SK-N-SH (cell line): ENCODE measurements around the gene ABCA3. TPM values are rescaled to one million over a fixed set of nuclear protein-coding genes. Genes with fewer than 3 reads are reported as not detected.
A peak's percentile ranks its signal among the peaks of the same experiment; 100 is the strongest.

Experiments
- CTCF ChIA-PET: fragments of 300-600, 350-600 bp; formaldehyde crosslinking; extraction: SDS; loops from one replicate; lab custom pipeline; 2021; lab: Yijun Ruan, JAX
- POLR2A ChIA-PET: fragments of 350-600 bp; sonication (Branson Sonifier 250); formaldehyde crosslinking; extraction: SDS; loops from one replicate; lab custom pipeline; 2020; ENCODE audit warnings: antibody characterized with exemption, inconsistent platforms; lab: Yijun Ruan, JAX
- DNase-seq: peaks from one replicate; pipeline ENCODE4 v3.0.0; 2012
- H2AFZ ChIP-seq: fragments of 200-600 bp; sonication (generic); 2 replicates; pipeline ENCODE4 v1.8.1; 2016; ENCODE audit warnings: antibody characterized with exemption, mild to moderate bottlenecking, low read depth
- H3F3A ChIP-seq: fragments of 200-600 bp; sonication (generic); replicated peaks from 2 replicates; pipeline ENCODE3; 2016; ENCODE audit warnings: antibody characterized with exemption, mild to moderate bottlenecking; ENCODE audit not compliant: insufficient read depth
- H3K27ac ChIP-seq, 2 experiments: fragments of 200-500 bp in 1 of 2; fragments of 200-600 bp in 1 of 2; sonication (Bioruptor generic) in 1 of 2; sonication (generic), shearing (Covaris generic) in 1 of 2; 2 replicates each; pipeline versions ENCODE4 v1.5.1 to v1.6.1; 2014 to 2016; ENCODE audit warnings: low read depth in 2 of 2, inconsistent platforms in 1 of 2, low read length in 1 of 2, mild to moderate bottlenecking in 1 of 2, mixed read lengths in 1 of 2
- H3K27me3 ChIP-seq: fragments of 200-600 bp; sonication (generic), shearing (Covaris generic); 2 replicates; pipeline ENCODE4 v1.6.1; 2016; ENCODE audit warnings: mixed run types; ENCODE audit not compliant: insufficient read depth
- H3K36me3 ChIP-seq, 2 experiments: fragments of 200-500 bp in 1 of 2; fragments of 200-600 bp in 1 of 2; sonication (Bioruptor generic) in 1 of 2; sonication (generic) in 1 of 2; replicated peaks in 1 of 2; 2 replicates each; pipeline versions ENCODE3 to v1.5.1; 2014 to 2016; ENCODE audit warnings: low read length in 1 of 2, mild to moderate bottlenecking in 1 of 2; ENCODE audit not compliant: insufficient read depth in 2 of 2, control insufficient read depth in 1 of 2
- H3K4me1 ChIP-seq, 2 experiments: fragments of 200-500 bp in 1 of 2; fragments of 200-600 bp in 1 of 2; sonication (Bioruptor generic) in 1 of 2; sonication (generic), shearing (Covaris generic) in 1 of 2; 2 replicates each; pipeline versions ENCODE4 v1.5.1 to v1.6.1; 2014 to 2016; ENCODE audit warnings: low read depth in 1 of 2, low read length in 1 of 2, mixed run types in 1 of 2; ENCODE audit not compliant: insufficient read depth in 2 of 2, control insufficient read depth in 1 of 2
- H3K4me2 ChIP-seq: fragments of 200-600 bp; sonication (generic), shearing (Covaris generic); 2 replicates; pipeline ENCODE4 v1.6.1; 2017; ENCODE audit warnings: mixed run types
- H3K4me3 ChIP-seq, 2 experiments: fragments of 200-500 bp in 1 of 2; fragments of 200-600 bp in 1 of 2; sonication (Bioruptor generic) in 1 of 2; sonication (generic), shearing (Covaris generic) in 1 of 2; 2 replicates each; pipeline versions ENCODE4 v1.5.1 to v1.8.1; 2014 to 2016; ENCODE audit warnings: low read depth in 2 of 2, inconsistent platforms in 1 of 2, low read length in 1 of 2, mild to moderate bottlenecking in 1 of 2, mixed read lengths in 1 of 2, moderate library complexity in 1 of 2
- H3K79me2 ChIP-seq: fragments of 200-600 bp; sonication (generic); 2 replicates; pipeline ENCODE4 v1.8.1; 2017; ENCODE audit warnings: mild to moderate bottlenecking; ENCODE audit not compliant: insufficient read depth
- H3K9ac ChIP-seq: fragments of 200-600 bp; sonication (generic); 2 replicates; pipeline ENCODE4 v1.6.1; 2017; ENCODE audit warnings: mixed run types
- H3K9me2 ChIP-seq: fragments of 200-600 bp; sonication (generic); 2 replicates; pipeline ENCODE4 v1.6.1; 2017; ENCODE audit warnings: mixed run types
- H3K9me3 ChIP-seq: fragments of 200-600 bp; sonication (generic); 2 replicates; pipeline ENCODE4 v1.6.1; 2017; ENCODE audit warnings: mixed run types, mild to moderate bottlenecking, moderate library complexity
- H4K20me1 ChIP-seq: fragments of 200-600 bp; sonication (generic); 2 replicates; pipeline ENCODE4 v1.6.1; 2017; ENCODE audit warnings: mild to moderate bottlenecking, mixed run types; ENCODE audit not compliant: insufficient read depth
- CHD2 ChIP-seq: fragments of 150-350 bp; IDR thresholded peaks from 2 replicates; pipeline ENCODE4 v1.6.1; 2018; ENCODE audit warnings: low read length; ENCODE audit not compliant: partially characterized antibody
- ELF1 ChIP-seq: IDR thresholded peaks from 2 replicates; pipeline ENCODE4 v1.4.0; 2012
- EP300 ChIP-seq, 2 experiments: IDR thresholded peaks; 2 replicates each; pipeline versions ENCODE4 v1.4.0 to v1.6.1; 2012; ENCODE audit warnings: borderline replicate concordance in 1 of 2, low read depth in 1 of 2, low read length in 1 of 2
- FOSL2 ChIP-seq: IDR thresholded peaks from 2 replicates; pipeline ENCODE4 v1.4.0; 2012; ENCODE audit warnings: low read depth, mild to moderate bottlenecking, moderate library complexity, borderline replicate concordance
- FOXJ3 ChIP-seq: sonication (generic); formaldehyde crosslinking; IDR thresholded peaks from 2 replicates; pipeline ENCODE4 v1.5.1; 2020; ENCODE audit warnings: mild to moderate bottlenecking, missing genetic modification reagents
- FOXM1 ChIP-seq: IDR thresholded peaks from 2 replicates; pipeline ENCODE4 v1.4.0; 2012; ENCODE audit warnings: low read depth, mild to moderate bottlenecking
- GABPA ChIP-seq: IDR thresholded peaks from 2 replicates; pipeline ENCODE4 v1.4.0; 2012; ENCODE audit warnings: low read depth, mild to moderate bottlenecking
- GATA2 ChIP-seq: sonication (generic); formaldehyde crosslinking; IDR thresholded peaks from 2 replicates; pipeline ENCODE4 v1.5.0; 2020; ENCODE audit warnings: mild to moderate bottlenecking, missing genetic modification reagents
- IRF3 ChIP-seq: fragments of 150-350 bp; IDR thresholded peaks from 2 replicates; pipeline ENCODE4 v1.6.1; 2016; ENCODE audit warnings: mild to moderate bottlenecking, low read depth, low read length
- JUND ChIP-seq: IDR thresholded peaks from 2 replicates; pipeline ENCODE4 v1.4.0; 2012
- MAX ChIP-seq: IDR thresholded peaks from 2 replicates; pipeline ENCODE4 v1.4.0; 2012; ENCODE audit warnings: low read depth
- MEF2A ChIP-seq: IDR thresholded peaks from 2 replicates; pipeline ENCODE4 v1.4.0; 2012; ENCODE audit warnings: low read depth, borderline replicate concordance
- MXI1 ChIP-seq: IDR thresholded peaks from 2 replicates; pipeline ENCODE4 v1.6.1; 2012; ENCODE audit warnings: mild to moderate bottlenecking, low read depth, low read length, improper control_type of control experiment
- NFIC ChIP-seq: IDR thresholded peaks from 2 replicates; pipeline ENCODE4 v1.4.0; 2012; ENCODE audit warnings: borderline replicate concordance
- NRF1 ChIP-seq: IDR thresholded peaks from 2 replicates; pipeline ENCODE4 v1.6.1; 2012; ENCODE audit warnings: low read depth, mild to moderate bottlenecking, low read length
- POLR2AphosphoS5 ChIP-seq: IDR thresholded peaks from 2 replicates; pipeline ENCODE4 v1.6.1; 2012; ENCODE audit warnings: low read depth, low read length
- RAD21 ChIP-seq: IDR thresholded peaks from 2 replicates; pipeline ENCODE4 v1.6.1; 2012; ENCODE audit warnings: mild to moderate bottlenecking, low read length
- RFX5 ChIP-seq: IDR thresholded peaks from 2 replicates; pipeline ENCODE4 v1.6.1; 2012; ENCODE audit warnings: mild to moderate bottlenecking, improper control_type of control experiment, low read length
- SMC3 ChIP-seq: IDR thresholded peaks from 2 replicates; pipeline ENCODE4 v1.6.1; 2012; ENCODE audit warnings: low read depth, low read length, improper control_type of control experiment
- TAF1 ChIP-seq: IDR thresholded peaks from 2 replicates; pipeline ENCODE4 v1.6.1; 2012; ENCODE audit warnings: low read depth, mild to moderate bottlenecking, low read length, moderate library complexity, borderline replicate concordance
- TCF12 ChIP-seq: IDR thresholded peaks from 2 replicates; pipeline ENCODE4 v1.4.0; 2012
- TEAD4 ChIP-seq: IDR thresholded peaks from 2 replicates; pipeline ENCODE4 v1.4.0; 2012; ENCODE audit warnings: mild to moderate bottlenecking, borderline replicate concordance; ENCODE audit not compliant: insufficient read depth
- USF1 ChIP-seq: IDR thresholded peaks from 2 replicates; pipeline ENCODE4 v1.4.0; 2012; ENCODE audit warnings: low read depth, borderline replicate concordance
- YY1 ChIP-seq: IDR thresholded peaks from 2 replicates; pipeline ENCODE4 v1.4.0; 2012; ENCODE audit warnings: low read depth, mild to moderate bottlenecking
- ZBTB33 ChIP-seq: IDR thresholded peaks from 2 replicates; pipeline ENCODE4 v1.4.0; 2012; ENCODE audit warnings: low read depth, borderline replicate concordance
- WGBS: methylation state at CpG from one replicate; pipeline ENCODE4 v1.1.6; 2017; ENCODE audit warnings: low lambda C conversion rate; 5-methylcytosine and 5-hydroxymethylcytosine counted together
- polyA plus RNA-seq, 3 experiments: library from polyadenylated mRNA; depleted of rRNA; stranded (reverse); fragments of >200 nt; gene quantifications; 2 replicates each; pipeline ENCODE4 v1.2.3, GENCODE V29; 2012
- TF ChIP-seq, protein P1 (sequence below): IDR thresholded peaks from 2 replicates; pipeline ENCODE4 v1.6.1; 2012; ENCODE audit warnings: mild to moderate bottlenecking, low read depth, low read length, moderate library complexity
- TF ChIP-seq, protein P2 (sequence below): fragments of 150-350 bp; IDR thresholded peaks from 2 replicates; pipeline ENCODE4 v1.6.1; 2017; ENCODE audit warnings: antibody characterized with exemption, low read length, low read depth, borderline replicate concordance

ABCA3 gene
- polyA plus RNA-seq, 1 of the 3 experiments (the other 2 are of a cell fraction), result 9.9 TPM

DNA sequence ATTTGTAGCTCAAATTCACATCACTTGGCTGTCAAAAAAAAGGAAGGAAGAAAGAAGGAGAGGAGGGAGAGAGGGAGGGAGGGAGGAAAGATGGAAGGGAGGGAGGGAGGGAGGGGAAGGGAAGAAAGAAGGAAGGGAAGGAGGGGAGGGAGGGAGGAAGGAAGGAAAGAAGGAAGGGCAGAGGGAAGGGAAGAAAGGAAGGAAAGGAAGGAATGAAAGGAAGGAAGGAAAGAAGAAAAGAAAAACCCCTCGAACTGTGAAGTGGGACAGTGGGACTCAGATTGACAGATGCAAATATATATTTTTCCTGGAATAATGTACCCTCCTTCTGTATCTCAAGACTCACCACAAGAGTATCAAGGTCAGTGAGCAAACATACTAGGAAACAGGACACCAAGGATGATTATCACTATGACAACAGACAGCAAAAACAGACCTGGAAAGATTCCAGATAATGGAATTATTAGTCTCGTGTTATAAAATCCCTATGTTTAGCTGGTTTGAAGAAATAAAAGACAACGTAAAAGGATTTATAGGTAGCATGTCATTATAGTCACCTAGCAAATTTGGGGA lies 24.2 kb upstream of the ABCA3 start:
- POLR2A ChIA-PET, result no interaction called here
- no peaks in the 10 kb centered on the region for H3K9me3 ChIP-seq
- H3F3A ChIP-seq, result peaks cover 13% of the 10 kb centered on the region
- no peaks in the 10 kb centered on the region for H3K9me2 ChIP-seq
- H2AFZ ChIP-seq, result no peak overlapping the region
- WGBS, result 3% methylated on average over 3 of the region's 3 CpGs
- no peak overlapping the region for H3K4me3 ChIP-seq
- H3K4me1 ChIP-seq, result peaks cover 14 to 30% of the 10 kb centered on the region in 2 experiments; a peak in 3 of 4 replicates
- CTCF ChIA-PET, result interaction anchor here (0.7 to 2.7 kb wide), 7 partner anchors 8 to 58 kb away, joined by 3 to 9 read pairs (median 3); partner anchors contain the start of gene ABCA3
- H3K36me3 ChIP-seq, result no peaks in the 10 kb centered on the region
- H4K20me1 ChIP-seq, result no peaks in the 10 kb centered on the region
- no peaks in the 10 kb centered on the region for H3K79me2 ChIP-seq
- H3K27ac ChIP-seq, result peak overlapping the region; percentile 50 to 94; a peak in 3 of 4 replicates
- peak overlapping the region; percentile 32; the same call in 1 of the 2 replicates for H3K4me2 ChIP-seq
- H3K9ac ChIP-seq, result no peak overlapping the region
- peak; percentile 63 for DNase-seq
- no peaks in the 10 kb centered on the region for H3K27me3 ChIP-seq
- TF ChIP-seq FOSL2, result no peak
- no peak for TF ChIP-seq USF1
- peak; percentile 49; the same call in 1 of the 2 replicates for TF ChIP-seq MXI1
- TF ChIP-seq MAX, result no peak
- no peak for TF ChIP-seq SMC3
- no peak for TF ChIP-seq TEAD4
- TF ChIP-seq, protein P1, sequence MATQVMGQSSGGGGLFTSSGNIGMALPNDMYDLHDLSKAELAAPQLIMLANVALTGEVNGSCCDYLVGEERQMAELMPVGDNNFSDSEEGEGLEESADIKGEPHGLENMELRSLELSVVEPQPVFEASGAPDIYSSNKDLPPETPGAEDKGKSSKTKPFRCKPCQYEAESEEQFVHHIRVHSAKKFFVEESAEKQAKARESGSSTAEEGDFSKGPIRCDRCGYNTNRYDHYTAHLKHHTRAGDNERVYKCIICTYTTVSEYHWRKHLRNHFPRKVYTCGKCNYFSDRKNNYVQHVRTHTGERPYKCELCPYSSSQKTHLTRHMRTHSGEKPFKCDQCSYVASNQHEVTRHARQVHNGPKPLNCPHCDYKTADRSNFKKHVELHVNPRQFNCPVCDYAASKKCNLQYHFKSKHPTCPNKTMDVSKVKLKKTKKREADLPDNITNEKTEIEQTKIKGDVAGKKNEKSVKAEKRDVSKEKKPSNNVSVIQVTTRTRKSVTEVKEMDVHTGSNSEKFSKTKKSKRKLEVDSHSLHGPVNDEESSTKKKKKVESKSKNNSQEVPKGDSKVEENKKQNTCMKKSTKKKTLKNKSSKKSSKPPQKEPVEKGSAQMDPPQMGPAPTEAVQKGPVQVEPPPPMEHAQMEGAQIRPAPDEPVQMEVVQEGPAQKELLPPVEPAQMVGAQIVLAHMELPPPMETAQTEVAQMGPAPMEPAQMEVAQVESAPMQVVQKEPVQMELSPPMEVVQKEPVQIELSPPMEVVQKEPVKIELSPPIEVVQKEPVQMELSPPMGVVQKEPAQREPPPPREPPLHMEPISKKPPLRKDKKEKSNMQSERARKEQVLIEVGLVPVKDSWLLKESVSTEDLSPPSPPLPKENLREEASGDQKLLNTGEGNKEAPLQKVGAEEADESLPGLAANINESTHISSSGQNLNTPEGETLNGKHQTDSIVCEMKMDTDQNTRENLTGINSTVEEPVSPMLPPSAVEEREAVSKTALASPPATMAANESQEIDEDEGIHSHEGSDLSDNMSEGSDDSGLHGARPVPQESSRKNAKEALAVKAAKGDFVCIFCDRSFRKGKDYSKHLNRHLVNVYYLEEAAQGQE, result no peak
- TF ChIP-seq FOXM1, result no peak
- peak; percentile 80 for TF ChIP-seq GATA2 (CRISPR knock-in tag)
- TF ChIP-seq YY1, result no peak
- no peak for TF ChIP-seq RFX5
- TF ChIP-seq ZBTB33, result no peak
- TF ChIP-seq NRF1, result no peak
- TF ChIP-seq GABPA, result no peak
- no peak for TF ChIP-seq FOXJ3 (CRISPR knock-in tag)
- no peak for TF ChIP-seq JUND
- TF ChIP-seq, protein P2, sequence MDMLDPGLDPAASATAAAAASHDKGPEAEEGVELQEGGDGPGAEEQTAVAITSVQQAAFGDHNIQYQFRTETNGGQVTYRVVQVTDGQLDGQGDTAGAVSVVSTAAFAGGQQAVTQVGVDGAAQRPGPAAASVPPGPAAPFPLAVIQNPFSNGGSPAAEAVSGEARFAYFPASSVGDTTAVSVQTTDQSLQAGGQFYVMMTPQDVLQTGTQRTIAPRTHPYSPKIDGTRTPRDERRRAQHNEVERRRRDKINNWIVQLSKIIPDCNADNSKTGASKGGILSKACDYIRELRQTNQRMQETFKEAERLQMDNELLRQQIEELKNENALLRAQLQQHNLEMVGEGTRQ, result no peak
- TF ChIP-seq POLR2AphosphoS5, result no peak
- TF ChIP-seq NFIC, result no peak
- TF ChIP-seq CHD2, result peak; percentile 51
- TF ChIP-seq IRF3, result no peak
- TF ChIP-seq TAF1, result no peak
- peak in 1 of 2 experiments; percentile 71; a peak in 2 of 4 replicates for TF ChIP-seq EP300 (IDR thresholded peaks at IDR 0.05; ENCODE audit: borderline replicate concordance in 1 of 2, low read depth in 1 of 2, low read length in 1 of 2)
- no peak for TF ChIP-seq RAD21
- TF ChIP-seq MEF2A, result no peak
- TF ChIP-seq TCF12, result 0 out of 2 replicates have a peak, but pooled peaks have one; percentile 3
- TF ChIP-seq ELF1, result no peak
